Measurements from ENCODE around the gene CNTNAP1.

The CNTNAP1 gene

DNA sequence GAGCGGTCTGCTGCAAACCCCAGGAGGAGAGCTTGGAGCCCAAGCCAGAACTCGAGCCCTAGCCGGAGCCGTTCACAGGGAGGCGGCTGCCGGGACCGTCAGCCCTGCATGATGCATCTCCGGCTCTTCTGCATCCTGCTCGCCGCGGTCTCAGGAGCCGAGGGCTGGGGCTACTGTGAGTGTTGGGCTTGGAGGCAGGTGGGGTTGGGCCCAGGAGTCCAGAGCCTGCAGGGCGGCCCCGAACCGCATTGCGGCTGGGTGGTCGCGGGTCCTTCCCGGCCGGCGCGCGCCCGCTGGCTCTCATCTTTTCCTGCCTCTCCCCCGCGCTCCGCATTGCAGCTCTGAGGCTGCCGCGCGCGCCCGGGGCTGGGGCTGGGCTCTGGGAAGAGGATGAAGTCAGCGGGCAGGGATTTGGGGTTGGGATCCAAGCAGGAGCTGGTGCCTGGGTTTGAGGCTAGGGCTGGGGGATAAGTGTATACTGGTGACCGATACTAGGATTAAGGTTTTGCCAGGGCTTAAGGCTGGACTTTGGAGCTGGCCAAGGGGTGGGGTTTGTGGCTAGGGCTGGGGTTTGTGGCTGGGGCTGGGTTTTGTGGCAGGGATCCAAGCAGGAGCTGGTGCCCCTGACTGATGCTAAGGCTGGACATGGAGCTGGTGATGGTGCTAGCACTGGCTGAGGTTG, 532 bp downstream of the CNTNAP1 start:
- Mint-ChIP-seq H3K9me3 (no peaks in the 10 kb centered on the region), H3K27me3 (ENCODE audit: low read depth) (peaks cover 3% of the 10 kb centered on the region), H3K36me3 (ENCODE audit: low read depth) (peaks cover 29% of the 10 kb centered on the region), H3K4me3 (peak overlapping the region; percentile 88 to 99 (median 92)), H3K27ac (peak overlapping the region; percentile 98 to 99 (median 99)), H3K4me1 (peaks cover 37% of the 10 kb centered on the region)
- TF ChIP-seq, protein P1, sequence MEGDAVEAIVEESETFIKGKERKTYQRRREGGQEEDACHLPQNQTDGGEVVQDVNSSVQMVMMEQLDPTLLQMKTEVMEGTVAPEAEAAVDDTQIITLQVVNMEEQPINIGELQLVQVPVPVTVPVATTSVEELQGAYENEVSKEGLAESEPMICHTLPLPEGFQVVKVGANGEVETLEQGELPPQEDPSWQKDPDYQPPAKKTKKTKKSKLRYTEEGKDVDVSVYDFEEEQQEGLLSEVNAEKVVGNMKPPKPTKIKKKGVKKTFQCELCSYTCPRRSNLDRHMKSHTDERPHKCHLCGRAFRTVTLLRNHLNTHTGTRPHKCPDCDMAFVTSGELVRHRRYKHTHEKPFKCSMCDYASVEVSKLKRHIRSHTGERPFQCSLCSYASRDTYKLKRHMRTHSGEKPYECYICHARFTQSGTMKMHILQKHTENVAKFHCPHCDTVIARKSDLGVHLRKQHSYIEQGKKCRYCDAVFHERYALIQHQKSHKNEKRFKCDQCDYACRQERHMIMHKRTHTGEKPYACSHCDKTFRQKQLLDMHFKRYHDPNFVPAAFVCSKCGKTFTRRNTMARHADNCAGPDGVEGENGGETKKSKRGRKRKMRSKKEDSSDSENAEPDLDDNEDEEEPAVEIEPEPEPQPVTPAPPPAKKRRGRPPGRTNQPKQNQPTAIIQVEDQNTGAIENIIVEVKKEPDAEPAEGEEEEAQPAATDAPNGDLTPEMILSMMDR (IDR thresholded peaks at IDR 0.05; ENCODE audit: unreplicated experiment in 3 of 3): no peak

DNA sequence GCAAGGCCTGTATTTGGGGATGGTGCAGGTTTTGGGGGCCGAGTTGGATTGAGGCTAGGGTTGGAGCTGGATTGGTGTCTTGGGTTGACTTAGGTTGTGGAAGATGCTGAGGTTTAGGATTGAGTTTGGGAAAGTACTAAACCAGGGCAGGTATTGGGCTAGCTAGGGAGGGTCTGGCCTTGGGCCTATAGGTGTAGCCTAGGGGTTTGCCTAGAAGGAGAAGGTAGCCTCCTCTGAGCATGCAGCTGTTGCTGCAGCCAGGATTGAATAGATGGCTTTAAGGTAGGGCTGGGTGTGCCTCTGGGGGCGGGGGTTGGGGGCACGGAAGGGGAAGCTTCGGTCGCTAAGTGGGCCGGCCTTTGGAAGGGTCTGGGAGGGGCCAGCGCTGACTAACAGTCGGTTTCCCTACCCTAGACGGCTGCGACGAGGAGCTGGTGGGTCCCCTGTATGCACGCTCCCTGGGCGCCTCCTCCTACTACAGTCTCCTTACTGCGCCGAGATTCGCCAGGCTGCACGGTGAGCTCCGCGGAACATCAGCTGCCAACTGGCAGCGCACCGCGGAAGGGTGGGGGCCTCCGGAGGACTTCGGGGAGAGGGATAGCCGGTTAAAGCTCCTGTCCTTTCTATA, 1.2 kb downstream of the CNTNAP1 start:
- TF ChIP-seq, protein P1 (IDR thresholded peaks at IDR 0.05; ENCODE audit: unreplicated experiment in 3 of 3): no peak
- H3K9me3 Mint-ChIP-seq: no peaks in the 10 kb centered on the region
- peak overlapping the region; percentile 88 to 99 (median 92) for H3K4me3 Mint-ChIP-seq
- peak overlapping the region; percentile 98 to 99 (median 99) for H3K27ac Mint-ChIP-seq
- H3K27me3 Mint-ChIP-seq (ENCODE audit: low read depth): peaks cover 3% of the 10 kb centered on the region
- H3K36me3 Mint-ChIP-seq (ENCODE audit: low read depth): peaks cover 34% of the 10 kb centered on the region
- H3K4me1 Mint-ChIP-seq: peaks cover 31% of the 10 kb centered on the region

DNA sequence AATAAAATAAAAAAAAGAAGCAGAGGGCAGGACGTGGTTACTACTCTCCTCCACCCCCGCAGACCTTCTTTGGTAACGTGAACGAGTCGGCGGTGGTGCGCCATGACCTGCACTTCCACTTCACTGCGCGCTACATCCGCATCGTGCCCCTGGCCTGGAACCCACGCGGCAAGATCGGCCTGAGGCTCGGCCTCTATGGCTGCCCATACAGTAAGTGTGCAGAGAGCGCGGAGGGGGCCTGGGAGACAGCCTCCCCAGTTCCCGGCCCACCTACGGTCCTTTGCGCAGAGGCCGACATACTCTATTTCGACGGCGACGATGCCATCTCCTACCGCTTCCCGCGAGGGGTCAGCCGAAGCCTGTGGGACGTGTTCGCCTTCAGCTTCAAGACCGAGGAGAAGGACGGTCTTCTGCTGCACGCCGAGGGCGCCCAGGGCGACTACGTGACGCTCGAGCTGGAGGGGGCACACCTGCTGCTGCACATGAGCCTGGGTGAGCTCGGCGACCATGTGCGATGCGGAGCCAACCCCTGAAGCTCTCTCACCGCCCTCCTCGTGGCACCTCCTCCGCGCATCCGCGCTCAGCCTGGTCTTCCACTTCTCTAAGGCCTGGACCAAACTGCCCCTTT, 2.7 kb downstream of the CNTNAP1 start:
- peaks cover 19% of the 10 kb centered on the region for H3K4me1 Mint-ChIP-seq
- peak overlapping the region; percentile 45 to 68 (median 62) for H3K4me3 Mint-ChIP-seq
- H3K27me3 Mint-ChIP-seq (ENCODE audit: low read depth): peaks cover 3% of the 10 kb centered on the region
- H3K36me3 Mint-ChIP-seq (ENCODE audit: low read depth): peaks cover 44% of the 10 kb centered on the region
- no peak overlapping the region for H3K27ac Mint-ChIP-seq
- H3K9me3 Mint-ChIP-seq: no peaks in the 10 kb centered on the region
- TF ChIP-seq, protein P1 (IDR thresholded peaks at IDR 0.05; ENCODE audit: unreplicated experiment in 3 of 3): no peak

DNA sequence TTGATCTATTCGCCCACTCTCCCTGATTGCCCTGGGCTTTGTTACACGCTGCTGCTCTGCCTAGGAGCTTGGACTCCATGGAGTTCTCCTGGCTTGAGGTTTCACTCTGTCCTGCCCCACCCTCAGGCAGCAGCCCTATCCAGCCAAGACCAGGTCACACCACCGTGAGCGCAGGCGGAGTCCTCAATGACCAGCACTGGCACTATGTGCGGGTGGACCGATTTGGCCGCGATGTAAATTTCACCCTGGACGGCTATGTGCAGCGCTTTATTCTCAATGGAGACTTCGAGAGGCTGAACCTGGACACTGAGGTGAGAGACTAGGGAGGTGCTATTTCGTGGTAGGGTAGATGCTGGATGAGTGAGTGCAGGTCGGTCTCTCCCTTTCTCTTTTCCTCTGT, 3.5 kb downstream of the CNTNAP1 start:
- TF ChIP-seq, protein P1 (IDR thresholded peaks at IDR 0.05; ENCODE audit: unreplicated experiment in 3 of 3): no peak
- H3K4me1 Mint-ChIP-seq: peaks cover 15% of the 10 kb centered on the region
- H3K27ac Mint-ChIP-seq: no peak overlapping the region
- H3K4me3 Mint-ChIP-seq: peak overlapping the region in 2 of 3 experiments; percentile 45 to 68
- peaks cover 3% of the 10 kb centered on the region for H3K27me3 Mint-ChIP-seq (ENCODE audit: low read depth)
- peaks cover 44% of the 10 kb centered on the region for H3K36me3 Mint-ChIP-seq (ENCODE audit: low read depth)
- H3K9me3 Mint-ChIP-seq: no peaks in the 10 kb centered on the region

DNA sequence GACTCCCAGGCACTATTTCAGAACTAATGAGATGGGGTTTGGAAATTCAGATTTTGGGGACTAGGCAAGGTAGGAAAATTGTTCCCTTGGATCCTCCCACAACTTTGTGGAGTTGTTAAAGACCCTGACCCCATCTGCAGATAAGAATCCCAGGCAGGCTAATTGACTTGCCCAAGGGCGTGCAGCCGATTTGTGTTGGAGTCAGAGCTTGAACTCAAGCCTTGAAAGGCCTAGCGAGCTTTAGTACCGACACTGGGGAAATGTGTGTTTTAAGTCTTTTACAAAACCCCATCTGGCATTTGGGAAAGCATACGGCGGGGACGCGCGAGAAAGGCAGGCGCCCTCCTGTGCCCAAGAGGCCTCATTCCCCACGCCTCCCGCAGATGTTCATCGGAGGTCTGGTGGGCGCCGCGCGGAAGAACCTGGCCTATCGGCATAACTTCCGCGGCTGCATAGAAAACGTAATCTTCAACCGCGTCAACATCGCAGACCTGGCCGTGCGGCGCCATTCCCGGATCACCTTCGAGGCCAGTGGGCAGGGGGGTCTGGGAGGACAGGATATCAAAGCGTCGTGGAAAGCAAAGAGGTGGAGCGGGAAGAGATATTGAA, 4.3 kb downstream of the CNTNAP1 start:
- TF ChIP-seq, protein P1 (IDR thresholded peaks at IDR 0.05; ENCODE audit: unreplicated experiment in 3 of 3): no peak
- no peaks in the 10 kb centered on the region for H3K9me3 Mint-ChIP-seq

More for the DNA sequence above, 4.3 kb downstream of the CNTNAP1 start:
- Mint-ChIP-seq H3K4me3 (no peak overlapping the region), H3K27me3 (ENCODE audit: low read depth) (peaks cover 3% of the 10 kb centered on the region), H3K4me1 (peaks cover 14% of the 10 kb centered on the region), H3K36me3 (ENCODE audit: low read depth) (peaks cover 44% of the 10 kb centered on the region), H3K27ac (no peak overlapping the region)

Data from nephron (organoid).